ENCODE results near the gene EPB41L2.

GRCh38 chr6:131004936-131005335 lies 58.1 kb downstream of the EPB41L2 start:
- TF ChIP-seq REST (IDR thresholded peaks at IDR 0.05; ENCODE audit: insufficient read depth in 1 of 2, low read depth in 2 of 2, low read length in 2 of 2), result no peak
- no peak for TF ChIP-seq POLR2AphosphoS5 (IDR thresholded peaks at IDR 0.05; ENCODE audit: low read depth, low read length)
- TF ChIP-seq TAF1 (IDR thresholded peaks at IDR 0.05; ENCODE audit: borderline replicate concordance, insufficient read depth, low read length), result no peak
- no peak for TF ChIP-seq FOXP2 (optimal IDR thresholded peaks at IDR 0.05; ENCODE audit: borderline replicate concordance, extremely low read depth, extremely low read length, insufficient read depth)
